Chondrocyte (in vitro differentiated cells): ENCODE measurements around the gene ANKRD13D. TPM values are rescaled to one million over a fixed set of nuclear protein-coding genes. Genes with fewer than 3 reads are reported as not detected.

Experiments used
- DNase-seq: peaks from one replicate; pipeline ENCODE4 v3.0.0; 2021; ENCODE audit warnings: mixed read lengths, low spot score
- H3K27ac Mint-ChIP-seq: one replicate; pipeline ENCODE4 v1.8.0; 2021; ENCODE audit warnings: mild to moderate bottlenecking, moderate library complexity, mixed read lengths; ENCODE audit not compliant: unreplicated experiment
- H3K27me3 Mint-ChIP-seq: 2 replicates; pipeline ENCODE4 v1.8.0; 2021; ENCODE audit warnings: low read depth, mixed read lengths
- H3K36me3 Mint-ChIP-seq: 2 replicates; pipeline ENCODE4 v1.8.0; 2021; ENCODE audit warnings: low read depth, mixed read lengths
- H3K4me1 Mint-ChIP-seq: 2 replicates; pipeline ENCODE4 v1.8.0; 2021; ENCODE audit warnings: low read depth, mild to moderate bottlenecking, mixed read lengths
- H3K4me3 Mint-ChIP-seq: one replicate; pipeline ENCODE4 v1.8.0; 2021; ENCODE audit warnings: mild to moderate bottlenecking, moderate library complexity, mixed read lengths; ENCODE audit not compliant: unreplicated experiment
- H3K9me3 Mint-ChIP-seq: 2 replicates; pipeline ENCODE4 v1.8.0; 2021; ENCODE audit warnings: low read depth, mixed read lengths
- total RNA-seq: library from RNA; stranded (reverse); gene quantifications from 3 replicates; pipeline ENCODE4 v1.2.1, GENCODE V29; 2021
- TF ChIP-seq, protein P1 (sequence below): fragments of 200-600 bp; sonication (generic); IDR thresholded peaks from 2 replicates; pipeline ENCODE4 v1.5.0; 2021; ENCODE audit warnings: antibody characterized with exemption, mild to moderate bottlenecking, moderate library complexity

ANKRD13D gene
- total RNA-seq, 1 donor from 2014 or later, result 40.0 TPM

DNA sequence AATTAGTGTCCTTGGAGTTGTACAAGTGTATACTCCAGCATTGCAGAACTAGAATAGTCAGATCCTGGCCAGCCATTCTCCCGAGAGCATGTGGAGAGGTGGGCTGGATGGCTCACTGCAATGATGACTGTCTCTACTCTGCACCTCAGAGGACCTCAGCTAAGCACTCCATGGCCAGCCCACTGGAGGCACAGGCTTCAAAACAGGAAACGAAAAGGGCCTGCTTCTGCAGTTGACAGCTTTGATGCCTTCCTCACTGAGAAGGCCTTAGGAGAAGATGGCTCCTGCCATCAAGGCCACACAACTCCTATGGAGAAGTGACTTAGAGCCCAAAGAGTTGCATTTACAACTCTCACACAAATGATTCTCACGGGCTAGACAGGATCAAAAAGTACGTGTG lies 55.2 kb downstream of the ANKRD13D start:
- no peak overlapping the region for H3K4me3 Mint-ChIP-seq
- H3K9me3 Mint-ChIP-seq, result peaks cover 4% of the 10 kb centered on the region
- no peaks in the 10 kb centered on the region for H3K36me3 Mint-ChIP-seq
- no peak for DNase-seq
- no peak overlapping the region for H3K27ac Mint-ChIP-seq
- no peaks in the 10 kb centered on the region for H3K27me3 Mint-ChIP-seq
- H3K4me1 Mint-ChIP-seq, result peaks cover 16% of the 10 kb centered on the region
- TF ChIP-seq, protein P1, sequence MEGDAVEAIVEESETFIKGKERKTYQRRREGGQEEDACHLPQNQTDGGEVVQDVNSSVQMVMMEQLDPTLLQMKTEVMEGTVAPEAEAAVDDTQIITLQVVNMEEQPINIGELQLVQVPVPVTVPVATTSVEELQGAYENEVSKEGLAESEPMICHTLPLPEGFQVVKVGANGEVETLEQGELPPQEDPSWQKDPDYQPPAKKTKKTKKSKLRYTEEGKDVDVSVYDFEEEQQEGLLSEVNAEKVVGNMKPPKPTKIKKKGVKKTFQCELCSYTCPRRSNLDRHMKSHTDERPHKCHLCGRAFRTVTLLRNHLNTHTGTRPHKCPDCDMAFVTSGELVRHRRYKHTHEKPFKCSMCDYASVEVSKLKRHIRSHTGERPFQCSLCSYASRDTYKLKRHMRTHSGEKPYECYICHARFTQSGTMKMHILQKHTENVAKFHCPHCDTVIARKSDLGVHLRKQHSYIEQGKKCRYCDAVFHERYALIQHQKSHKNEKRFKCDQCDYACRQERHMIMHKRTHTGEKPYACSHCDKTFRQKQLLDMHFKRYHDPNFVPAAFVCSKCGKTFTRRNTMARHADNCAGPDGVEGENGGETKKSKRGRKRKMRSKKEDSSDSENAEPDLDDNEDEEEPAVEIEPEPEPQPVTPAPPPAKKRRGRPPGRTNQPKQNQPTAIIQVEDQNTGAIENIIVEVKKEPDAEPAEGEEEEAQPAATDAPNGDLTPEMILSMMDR, result no peak

DNA sequence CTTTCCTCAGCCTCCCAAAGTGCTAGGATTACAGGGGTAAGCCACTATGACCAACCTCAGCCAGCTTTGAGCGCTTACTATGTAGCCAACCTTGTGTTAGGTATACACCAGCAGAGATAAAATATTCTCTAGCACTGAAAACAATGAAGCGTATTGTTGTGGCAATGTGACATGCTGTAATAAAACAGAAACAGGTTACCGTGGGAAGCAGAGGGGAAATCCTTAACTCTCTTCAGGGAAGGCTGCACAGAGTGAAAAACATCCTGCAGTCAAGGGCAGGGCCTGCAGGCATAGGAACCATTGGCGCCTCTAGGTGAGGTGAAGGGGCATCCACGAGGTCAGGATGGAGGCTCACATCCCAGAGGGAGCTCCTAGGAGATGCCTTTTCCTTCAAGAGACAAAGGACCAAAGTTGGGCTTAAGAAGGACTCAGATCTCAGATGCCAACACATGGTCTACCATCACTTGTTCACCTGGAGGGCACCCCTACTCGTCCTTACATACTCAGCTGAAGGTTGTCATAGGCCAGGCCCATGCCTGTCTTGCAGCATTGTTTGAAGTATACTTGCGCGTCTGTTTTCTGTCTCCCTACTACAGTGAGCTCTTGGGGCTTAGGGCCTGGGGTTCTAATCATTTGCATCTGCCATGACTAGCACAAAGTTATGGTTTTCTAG lies 56.3 kb downstream of the ANKRD13D start:
- peaks cover 4% of the 10 kb centered on the region for H3K9me3 Mint-ChIP-seq
- H3K27me3 Mint-ChIP-seq, result no peaks in the 10 kb centered on the region
- no peaks in the 10 kb centered on the region for H3K36me3 Mint-ChIP-seq
- no peak overlapping the region for H3K4me3 Mint-ChIP-seq
- no peak for DNase-seq
- TF ChIP-seq, protein P1, result no peak
- H3K27ac Mint-ChIP-seq, result no peak overlapping the region
- peaks cover 22% of the 10 kb centered on the region for H3K4me1 Mint-ChIP-seq

- TF ChIP-seq, protein P1, result peak; percentile 85
- Mint-ChIP-seq H3K27ac (peak overlapping the region; percentile 41), H3K9me3 (peaks cover 4% of the 10 kb centered on the region), H3K27me3 (no peaks in the 10 kb centered on the region), H3K4me3 (no peak overlapping the region), H3K36me3 (no peaks in the 10 kb centered on the region), H3K4me1 (peaks cover 25% of the 10 kb centered on the region)
- DNase-seq, result no peak
Measured at GRCh38 chr11:67345920-67346819, 57.1 kb downstream of the ANKRD13D start.

DNA sequence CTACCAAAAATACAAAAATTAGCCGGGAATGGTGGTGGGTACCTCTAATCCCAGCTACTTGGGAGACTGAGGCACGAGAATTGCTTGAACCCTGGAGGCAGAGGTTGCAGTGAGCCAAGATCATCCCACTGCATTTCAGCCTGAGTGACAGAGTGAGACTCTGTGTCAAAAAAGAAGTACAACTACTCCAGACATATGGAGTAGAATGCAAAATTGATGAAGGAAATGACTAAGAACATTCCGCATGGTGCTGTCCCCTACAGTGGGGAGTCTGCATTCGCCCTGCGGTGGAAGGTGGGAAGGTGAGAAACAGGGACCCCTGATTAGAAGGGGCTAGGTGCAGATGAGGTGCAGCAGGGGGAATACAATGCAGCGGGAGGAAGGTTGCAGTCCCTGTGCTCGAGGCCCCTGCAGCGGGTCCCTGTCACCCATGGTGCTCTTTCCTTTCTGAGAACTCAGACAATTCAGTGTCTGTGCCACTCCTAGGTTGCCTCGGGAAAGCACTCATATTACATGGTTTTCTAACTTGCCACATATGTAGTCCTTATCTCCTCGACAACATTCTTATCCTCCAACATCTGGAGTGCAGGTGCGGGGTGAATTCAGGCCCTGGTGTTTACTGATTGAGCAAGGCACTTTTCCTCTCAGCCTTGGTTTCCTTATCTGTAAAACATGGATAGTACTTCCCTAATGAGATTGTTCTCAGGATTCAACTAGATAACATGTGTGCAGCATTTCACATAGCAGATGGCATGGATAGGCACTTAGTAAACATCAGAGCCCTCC lies 59.1 kb downstream of the ANKRD13D start:
- Mint-ChIP-seq H3K4me3 (no peak overlapping the region), H3K27me3 (no peaks in the 10 kb centered on the region), H3K27ac (peak overlapping the region; percentile 28), H3K9me3 (no peaks in the 10 kb centered on the region), H3K36me3 (no peaks in the 10 kb centered on the region), H3K4me1 (peaks cover 40% of the 10 kb centered on the region)
- TF ChIP-seq, protein P1, result no peak
- DNase-seq, result no peak

- peak overlapping the region; percentile 7 for H3K27ac Mint-ChIP-seq
- TF ChIP-seq, protein P1, result no peak
- H3K27me3 Mint-ChIP-seq, result no peaks in the 10 kb centered on the region
- H3K4me1 Mint-ChIP-seq, result peaks cover 44% of the 10 kb centered on the region
- DNase-seq, result no peak
- no peaks in the 10 kb centered on the region for H3K36me3 Mint-ChIP-seq
- no peak overlapping the region for H3K4me3 Mint-ChIP-seq
- no peaks in the 10 kb centered on the region for H3K9me3 Mint-ChIP-seq
Measured at GRCh38 chr11:67349036-67349435, 59.9 kb downstream of the ANKRD13D start.
